A549 (cell line): Measurements from ENCODE around the gene GOLGA1. TPM values are rescaled to one million over a fixed set of nuclear protein-coding genes. Genes with fewer than 3 reads are reported as not detected.
A peak's percentile ranks its signal among the peaks of the same experiment; 100 is the strongest.

Experiments
- ATAC-seq, 2 experiments: fragments of 200-7000 bp in 1 of 2; fragments of >200 bp in 1 of 2; cut with Nextera tagmentation in 1 of 2; cut with Tn5 transposase in 1 of 2; 3 replicates each; pipeline versions ENCODE4 v1.8.0 to v1.9.1; 2018 to 2020; ENCODE audit warnings: mild to moderate bottlenecking in 1 of 2, moderate library complexity in 1 of 2
- CTCF ChIA-PET: fragments of 300-600 bp; sonication (Branson Sonifier 250); formaldehyde crosslinking; extraction: SDS; loops from one replicate; lab custom pipeline; 2021; ENCODE audit warnings: antibody characterized with exemption, inconsistent platforms; lab: Yijun Ruan, JAX
- POLR2A ChIA-PET: fragments of 350-600 bp; formaldehyde crosslinking; extraction: SDS; loops from one replicate; lab custom pipeline; 2021; ENCODE audit warnings: antibody characterized with exemption, inconsistent platforms; lab: Yijun Ruan, JAX
- DNase-seq, 2 experiments: peaks; one replicate each; pipeline versions ENCODE4 v3.0.0 to v3.0.0-alpha.2; 2011 to 2016; ENCODE audit warnings: low read depth in 1 of 2, low spot score in 1 of 2
- FAIRE-seq: peaks from 2 replicates; lab custom pipeline; 2011; peaks lifted over from hg19 to GRCh38; lab: Jason Lieb, UNC
- H3K27ac ChIP-seq, 2 experiments: fragments of >200 bp; sonication (Bioruptor Twin); formaldehyde crosslinking; 3 replicates each; pipeline ENCODE4 v1.5.1; 2016 to 2017
- H3K4me1 ChIP-seq: fragments of >200 bp; sonication (Bioruptor Twin); formaldehyde crosslinking; 3 replicates; pipeline ENCODE4 v1.6.1; 2016
- H3K4me2 ChIP-seq: fragments of >200 bp; sonication (Bioruptor Twin); formaldehyde crosslinking; 3 replicates; pipeline ENCODE4 v1.6.1; 2016
- H3K4me3 ChIP-seq: fragments of >200 bp; sonication (Bioruptor Twin); formaldehyde crosslinking; 3 replicates; pipeline ENCODE4 v1.5.1; 2016
- H3K9me3 ChIP-seq: fragments of >200 bp; sonication (Bioruptor Twin); formaldehyde crosslinking; 3 replicates; pipeline ENCODE4 v1.6.1; 2016
- CBX2 ChIP-seq: fragments of 200-600 bp; sonication (generic); IDR thresholded peaks from 2 replicates; pipeline ENCODE4 v1.6.1; 2016; ENCODE audit warnings: low read depth, mild to moderate bottlenecking, borderline replicate concordance
- CBX8 ChIP-seq: fragments of 200-600 bp; sonication (generic); IDR thresholded peaks from 2 replicates; pipeline ENCODE4 v1.6.1; 2016
- CHD2 ChIP-seq: fragments of 150-350 bp; IDR thresholded peaks from 2 replicates; pipeline ENCODE4 v1.6.1; 2014; ENCODE audit warnings: low read length; ENCODE audit not compliant: partially characterized antibody
- FOXS1 ChIP-seq: fragments of 250-450 bp; sonication (Bioruptor Pico); IDR thresholded peaks from 2 replicates; pipeline ENCODE4 v1.5.0; 2020; ENCODE audit warnings: mild to moderate bottlenecking, moderate library complexity
- HOXB5 ChIP-seq: fragments of 250-450 bp; sonication (Bioruptor Pico); IDR thresholded peaks from 2 replicates; pipeline ENCODE4 v1.5.0; 2020; ENCODE audit warnings: mild to moderate bottlenecking, moderate library complexity
- KDM5A ChIP-seq: fragments of 200-600 bp; sonication (generic); IDR thresholded peaks from 2 replicates; pipeline ENCODE4 v1.6.1; 2016; ENCODE audit warnings: antibody characterized with exemption, mild to moderate bottlenecking
- MAFK ChIP-seq: fragments of 450-650 bp; IDR thresholded peaks from 2 replicates; pipeline ENCODE4 v1.6.1; 2014; ENCODE audit not compliant: partially characterized antibody
- MYC ChIP-seq: IDR thresholded peaks from 2 replicates; pipeline ENCODE4 v1.6.1; 2012; ENCODE audit warnings: mild to moderate bottlenecking, inconsistent platforms, low read length, improper control_type of control experiment, borderline replicate concordance
- NFE2L2 ChIP-seq: fragments of 150-350 bp; conservative IDR thresholded peaks from 2 replicates; pipeline ENCODE4 v1.6.1; 2014; ENCODE audit warnings: low read length
- PHF8 ChIP-seq: fragments of 200-600 bp; sonication (generic); IDR thresholded peaks from 2 replicates; pipeline ENCODE4 v1.6.1; 2016; ENCODE audit warnings: low read depth, mild to moderate bottlenecking, antibody characterized with exemption, moderate library complexity, borderline replicate concordance
- RAD21 ChIP-seq, 2 experiments: fragments of >200 bp in 1 of 2; sonication (Bioruptor Twin) in 1 of 2; formaldehyde crosslinking in 1 of 2; IDR thresholded peaks in 1 of 2; conservative IDR thresholded peaks in 1 of 2; 2 replicates in 1 of 2; 3 replicates in 1 of 2; pipeline ENCODE4 v1.6.1; 2012 to 2018; ENCODE audit warnings: inconsistent platforms in 1 of 2
- ZC3H11A ChIP-seq: fragments of 450-650 bp; IDR thresholded peaks from 2 replicates; pipeline ENCODE4 v1.6.1; 2014; ENCODE audit warnings: antibody characterized with exemption, mild to moderate bottlenecking
- WGBS: methylation state at CpG from one replicate; pipeline ENCODE4 v1.1.6; 2017; ENCODE audit errors: missing lambda C conversion rate; 5-methylcytosine and 5-hydroxymethylcytosine counted together
- polyA plus RNA-seq, 4 experiments: library from polyadenylated mRNA; depleted of rRNA in 3 of 4; stranded (reverse); fragments of >200 nt; fragmentation: RNase III in 1 of 4; extraction: RNeasy Plus Mini Kit Qiagen cat#74134 plus additional on column Dnase treatment in 1 of 4; gene quantifications; 2 replicates in 3 of 4; 3 replicates in 1 of 4; pipeline ENCODE4 v1.2.3, GENCODE V29; 2011 to 2017
- TF ChIP-seq, protein P1 (sequence below): fragments of >200 bp; sonication (Bioruptor Twin); formaldehyde crosslinking; IDR thresholded peaks from 3 replicates; pipeline ENCODE4 v1.5.1; 2016
- TF ChIP-seq, protein P2 (sequence below): fragments of 450-650 bp; IDR thresholded peaks from 2 replicates; pipeline ENCODE4 v1.6.1; 2014; ENCODE audit warnings: antibody characterized with exemption
- TF ChIP-seq, protein P3 (sequence below): fragments of 200-600 bp; sonication (generic); IDR thresholded peaks from 2 replicates; pipeline ENCODE4 v1.6.1; 2016; ENCODE audit warnings: antibody characterized with exemption, mild to moderate bottlenecking, moderate library complexity

The GOLGA1 gene
- polyA plus RNA-seq, 2 of the 4 experiments (the other 2 are of a cell fraction): 10.0 to 19.4 TPM

DNA sequence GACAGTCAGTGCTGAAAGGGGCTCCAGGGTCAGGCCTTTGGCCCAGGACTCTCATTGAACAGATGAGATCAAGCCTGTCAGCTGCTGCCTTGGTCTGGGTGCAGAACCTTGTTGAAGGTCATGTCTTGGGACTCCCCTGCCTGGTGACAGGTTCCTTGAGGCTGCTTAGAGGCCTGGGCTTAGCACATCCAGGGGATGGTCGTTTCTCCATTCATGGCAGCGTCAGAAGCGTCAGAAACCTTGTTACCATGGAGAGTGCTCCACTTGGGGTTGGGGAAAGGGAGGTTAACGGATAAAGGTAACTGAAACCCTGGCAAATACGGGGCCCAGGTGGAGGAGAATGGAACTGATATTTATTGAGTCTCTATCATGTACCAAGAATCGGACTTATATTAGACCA lies 70.2 kb downstream of the GOLGA1 start:
- peak overlapping the region; percentile 100 for H3K4me3 ChIP-seq
- TF ChIP-seq HOXB5 (CRISPR knock-in tag): no peak
- TF ChIP-seq, protein P1, sequence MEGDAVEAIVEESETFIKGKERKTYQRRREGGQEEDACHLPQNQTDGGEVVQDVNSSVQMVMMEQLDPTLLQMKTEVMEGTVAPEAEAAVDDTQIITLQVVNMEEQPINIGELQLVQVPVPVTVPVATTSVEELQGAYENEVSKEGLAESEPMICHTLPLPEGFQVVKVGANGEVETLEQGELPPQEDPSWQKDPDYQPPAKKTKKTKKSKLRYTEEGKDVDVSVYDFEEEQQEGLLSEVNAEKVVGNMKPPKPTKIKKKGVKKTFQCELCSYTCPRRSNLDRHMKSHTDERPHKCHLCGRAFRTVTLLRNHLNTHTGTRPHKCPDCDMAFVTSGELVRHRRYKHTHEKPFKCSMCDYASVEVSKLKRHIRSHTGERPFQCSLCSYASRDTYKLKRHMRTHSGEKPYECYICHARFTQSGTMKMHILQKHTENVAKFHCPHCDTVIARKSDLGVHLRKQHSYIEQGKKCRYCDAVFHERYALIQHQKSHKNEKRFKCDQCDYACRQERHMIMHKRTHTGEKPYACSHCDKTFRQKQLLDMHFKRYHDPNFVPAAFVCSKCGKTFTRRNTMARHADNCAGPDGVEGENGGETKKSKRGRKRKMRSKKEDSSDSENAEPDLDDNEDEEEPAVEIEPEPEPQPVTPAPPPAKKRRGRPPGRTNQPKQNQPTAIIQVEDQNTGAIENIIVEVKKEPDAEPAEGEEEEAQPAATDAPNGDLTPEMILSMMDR: no peak
- no peak for TF ChIP-seq CBX8
- no peak for TF ChIP-seq ZC3H11A
- TF ChIP-seq, protein P2, sequence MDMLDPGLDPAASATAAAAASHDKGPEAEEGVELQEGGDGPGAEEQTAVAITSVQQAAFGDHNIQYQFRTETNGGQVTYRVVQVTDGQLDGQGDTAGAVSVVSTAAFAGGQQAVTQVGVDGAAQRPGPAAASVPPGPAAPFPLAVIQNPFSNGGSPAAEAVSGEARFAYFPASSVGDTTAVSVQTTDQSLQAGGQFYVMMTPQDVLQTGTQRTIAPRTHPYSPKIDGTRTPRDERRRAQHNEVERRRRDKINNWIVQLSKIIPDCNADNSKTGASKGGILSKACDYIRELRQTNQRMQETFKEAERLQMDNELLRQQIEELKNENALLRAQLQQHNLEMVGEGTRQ: no peak
- WGBS: 77% methylated on average over 6 of the region's 6 CpGs
- POLR2A ChIA-PET: interaction anchor here (1.0 kb wide), 1 partner anchor 8 kb away, joined by 3 read pairs; the partner anchor contains the start of genes ARPC5L and RPL35
- peaks cover 37% of the 10 kb centered on the region; the same call in 2 of the 3 replicates for H3K4me1 ChIP-seq
- no peaks in the 10 kb centered on the region for H3K9me3 ChIP-seq
- DNase-seq: no peak
- H3K4me2 ChIP-seq: peak overlapping the region; percentile 97
- FAIRE-seq: no peak
- CTCF ChIA-PET: interaction anchor here (1.4 to 2.1 kb wide), 2 partner anchors 9 to 17 kb away, joined by 5 read pairs; partner anchors contain the start of genes ARPC5L, RPL35 and WDR38
- H3K27ac ChIP-seq: peak overlapping the region; percentile 98 to 100
- ATAC-seq: no peak

DNA sequence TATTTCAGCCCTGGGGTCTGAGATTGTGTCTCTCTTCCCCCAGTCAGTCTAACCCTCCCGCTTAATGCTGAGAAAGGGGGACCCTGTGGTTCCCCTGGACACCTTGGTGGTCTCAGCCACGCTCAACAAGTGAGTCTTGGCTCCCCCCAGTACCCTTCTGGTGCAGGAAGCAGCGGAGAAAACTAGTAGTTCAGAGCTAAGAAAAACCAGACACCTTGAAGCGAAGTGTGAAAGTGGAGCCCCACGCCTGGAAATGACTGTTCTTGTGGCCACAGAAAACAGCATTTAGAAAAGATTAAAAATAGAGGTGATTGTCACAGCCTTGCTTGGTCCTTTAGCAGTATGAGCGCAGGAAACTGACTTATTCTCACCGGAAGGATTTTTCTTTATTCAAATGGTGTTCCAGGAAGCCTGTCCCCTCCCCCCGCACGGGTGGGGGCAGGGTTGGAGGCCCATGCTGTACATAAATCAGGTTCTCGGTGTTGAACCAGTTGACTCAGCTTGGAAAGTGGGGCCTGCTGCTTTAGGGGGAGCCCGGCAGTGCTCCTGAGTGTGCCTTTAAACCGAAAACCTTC lies 70.8 kb downstream of the GOLGA1 start:
- ChIA-PET POLR2A (interaction anchor here (1.0 to 1.3 kb wide), 3 partner anchors 8 to 13 kb away, joined by 3 read pairs; partner anchors contain the start of genes ARPC5L and RPL35), CTCF (interaction anchor here (1.4 to 2.1 kb wide), 5 partner anchors 8 to 93 kb away, joined by 3 to 7 read pairs (median 5); partner anchors contain the start of genes ARPC5L, OLFML2A, RPL35 and WDR38)
- no peak for FAIRE-seq
- H3K4me1 ChIP-seq: peaks cover 37% of the 10 kb centered on the region; the same call in 2 of the 3 replicates
- peak overlapping the region; percentile 97 for H3K4me2 ChIP-seq
- peak overlapping the region; percentile 98 to 100 for H3K27ac ChIP-seq
- no peaks in the 10 kb centered on the region for H3K9me3 ChIP-seq
- no peak for DNase-seq
- peak overlapping the region; percentile 100 for H3K4me3 ChIP-seq
- whole genome bisulfite sequencing: 13% methylated on average over 12 of the region's 12 CpGs
- ATAC-seq: no peak
- TF ChIP-seq CHD2: peak; percentile 71
- TF ChIP-seq NFE2L2: no peak

DNA sequence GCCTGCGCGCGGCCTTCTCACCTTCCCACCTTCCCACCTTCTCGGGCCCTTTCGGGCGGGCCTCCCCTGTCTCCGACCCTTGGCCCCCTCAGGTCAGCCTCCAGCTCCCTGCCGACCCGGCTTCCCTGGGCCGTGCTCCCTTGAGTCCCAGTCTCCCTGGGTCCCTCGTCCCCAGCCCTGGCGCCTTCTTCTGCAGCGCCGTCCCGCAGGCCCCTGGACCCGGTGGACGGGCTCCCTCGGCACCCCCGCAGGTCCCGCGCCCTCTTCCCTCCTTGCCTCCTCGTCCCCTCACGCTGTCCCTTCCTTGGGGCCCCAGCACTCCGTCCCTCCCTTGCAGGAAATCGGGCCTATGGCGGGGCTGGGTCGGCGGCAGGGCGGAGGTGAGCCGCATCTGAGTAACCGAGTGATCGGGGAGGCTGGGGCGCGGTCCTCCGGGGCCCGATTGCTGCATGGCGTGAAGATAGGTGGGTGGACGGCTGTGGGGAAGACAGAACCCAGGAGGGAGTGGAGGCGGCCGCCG lies 71.4 kb downstream of the GOLGA1 start:
- FAIRE-seq (no peak), ATAC-seq (peak; percentile 33 to 46), DNase-seq (no peak)
- Histone ChIP-seq H3K27ac (peak overlapping the region; percentile 98 to 100), H3K9me3 (no peaks in the 10 kb centered on the region), H3K4me3 (peak overlapping the region; percentile 100), H3K4me1 (peaks cover 37% of the 10 kb centered on the region; the same call in 2 of the 3 replicates), H3K4me2 (peak overlapping the region; percentile 97)
- ChIA-PET CTCF (interaction anchor here (1.4 to 1.8 kb wide), 4 partner anchors 13 to 92 kb away, joined by 3 to 7 read pairs (median 4); partner anchors contain the start of genes OLFML2A and WDR38), POLR2A (interaction anchor here (1.0 to 1.3 kb wide), 2 partner anchors 9 to 13 kb away, joined by 3 read pairs; partner anchors contain the start of gene RPL35)
- TF ChIP-seq MAFK (no peak), RAD21 (conservative IDR thresholded peaks at IDR 0.05 in 1 of 2, IDR thresholded peaks at IDR 0.05 in 1 of 2) (no peak), MYC (no peak), CBX2 (no peak), FOXS1 (no peak), PHF8 (peak; percentile 41; the same call in 1 of the 2 replicates), KDM5A (no peak)
- TF ChIP-seq, protein P2: no peak
- TF ChIP-seq, protein P3, sequence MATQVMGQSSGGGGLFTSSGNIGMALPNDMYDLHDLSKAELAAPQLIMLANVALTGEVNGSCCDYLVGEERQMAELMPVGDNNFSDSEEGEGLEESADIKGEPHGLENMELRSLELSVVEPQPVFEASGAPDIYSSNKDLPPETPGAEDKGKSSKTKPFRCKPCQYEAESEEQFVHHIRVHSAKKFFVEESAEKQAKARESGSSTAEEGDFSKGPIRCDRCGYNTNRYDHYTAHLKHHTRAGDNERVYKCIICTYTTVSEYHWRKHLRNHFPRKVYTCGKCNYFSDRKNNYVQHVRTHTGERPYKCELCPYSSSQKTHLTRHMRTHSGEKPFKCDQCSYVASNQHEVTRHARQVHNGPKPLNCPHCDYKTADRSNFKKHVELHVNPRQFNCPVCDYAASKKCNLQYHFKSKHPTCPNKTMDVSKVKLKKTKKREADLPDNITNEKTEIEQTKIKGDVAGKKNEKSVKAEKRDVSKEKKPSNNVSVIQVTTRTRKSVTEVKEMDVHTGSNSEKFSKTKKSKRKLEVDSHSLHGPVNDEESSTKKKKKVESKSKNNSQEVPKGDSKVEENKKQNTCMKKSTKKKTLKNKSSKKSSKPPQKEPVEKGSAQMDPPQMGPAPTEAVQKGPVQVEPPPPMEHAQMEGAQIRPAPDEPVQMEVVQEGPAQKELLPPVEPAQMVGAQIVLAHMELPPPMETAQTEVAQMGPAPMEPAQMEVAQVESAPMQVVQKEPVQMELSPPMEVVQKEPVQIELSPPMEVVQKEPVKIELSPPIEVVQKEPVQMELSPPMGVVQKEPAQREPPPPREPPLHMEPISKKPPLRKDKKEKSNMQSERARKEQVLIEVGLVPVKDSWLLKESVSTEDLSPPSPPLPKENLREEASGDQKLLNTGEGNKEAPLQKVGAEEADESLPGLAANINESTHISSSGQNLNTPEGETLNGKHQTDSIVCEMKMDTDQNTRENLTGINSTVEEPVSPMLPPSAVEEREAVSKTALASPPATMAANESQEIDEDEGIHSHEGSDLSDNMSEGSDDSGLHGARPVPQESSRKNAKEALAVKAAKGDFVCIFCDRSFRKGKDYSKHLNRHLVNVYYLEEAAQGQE: no peak
- WGBS: 1% methylated on average over 33 of the region's 41 CpGs
